Breast epithelium (tissue), 4 donors: ENCODE data around the gene APBA1. TPM values are rescaled to one million over a fixed set of nuclear protein-coding genes. Genes with fewer than 3 reads are reported as not detected.

ENCODE experiments used
- DNase-seq, 2 donors: peaks; one replicate each; pipeline ENCODE4 v3.0.0-alpha.2; 2019; ENCODE audit warnings: low spot score in 2 of 2
- H3K27ac ChIP-seq, 2 donors: fragments of 200-600 bp; sonication (generic) in 1 of 2; one replicate each; pipeline ENCODE4 v1.5.1; 2016 to 2019; ENCODE audit warnings: mild to moderate bottlenecking in 1 of 2
- H3K27me3 ChIP-seq, 2 donors: fragments of 200-600 bp; sonication (generic) in 1 of 2; one replicate each; pipeline versions ENCODE4 v1.5.1 to v1.6.0; 2017 to 2019; ENCODE audit warnings: control low read depth in 1 of 2, mild to moderate bottlenecking in 1 of 2
- H3K36me3 ChIP-seq: fragments of 200-600 bp; one replicate; pipeline ENCODE4 v1.5.1; 2019
- H3K4me1 ChIP-seq, 2 donors: fragments of 200-600 bp; sonication (generic); one replicate each; pipeline ENCODE4 v1.5.1; 2016 to 2019; ENCODE audit warnings: control low read depth in 1 of 2
- H3K4me3 ChIP-seq, 3 donors: fragments of 200-600 bp; sonication (generic); 1 replicate in 2 of 3; 2 replicates in 1 of 3; pipeline ENCODE4 v1.5.1; 2016 to 2019; ENCODE audit warnings: mild to moderate bottlenecking in 3 of 3, moderate library complexity in 2 of 3
- H3K9me3 ChIP-seq, 2 donors: fragments of 200-600 bp; sonication (generic) in 1 of 2; one replicate each; pipeline ENCODE4 v1.5.1; 2016 to 2019; ENCODE audit warnings: control low read depth in 1 of 2
- POLR2A ChIP-seq: fragments of 450-650 bp; IDR thresholded peaks from one replicate; pipeline ENCODE4 v1.6.1; 2016; ENCODE audit warnings: antibody characterized with exemption, mild to moderate bottlenecking, moderate library complexity
- POLR2AphosphoS5 ChIP-seq, 3 donors: sonication (generic); formaldehyde crosslinking; IDR thresholded peaks; one replicate each; pipeline ENCODE4 v1.6.1; 2017; ENCODE audit warnings: antibody characterized with exemption in 3 of 3
- intact Hi-C: fragments of 100-400 bp; cut with DNase I; formaldehyde crosslinking; loops from one replicate; pipeline ENCODE4 v1.15.1; 2023; ENCODE audit warnings: low total_unique reads
- total RNA-seq, 3 donors: library from RNA; depleted of rRNA; stranded (reverse); fragments of >200 nt; gene quantifications; one replicate each; pipeline ENCODE4 v1.1.0, GENCODE V29; 2016
- TF ChIP-seq, protein P1 (sequence below), 3 donors: fragments of 450-650 bp; IDR thresholded peaks; one replicate each; pipeline ENCODE4 v1.5.1; 2016 to 2017; ENCODE audit warnings: antibody characterized with exemption in 3 of 3, mild to moderate bottlenecking in 3 of 3, moderate library complexity in 3 of 3

APBA1 gene
- total RNA-seq, 3 donors from 2014 or later = 6.9 to 8.0 (median 7.8) TPM

DNA sequence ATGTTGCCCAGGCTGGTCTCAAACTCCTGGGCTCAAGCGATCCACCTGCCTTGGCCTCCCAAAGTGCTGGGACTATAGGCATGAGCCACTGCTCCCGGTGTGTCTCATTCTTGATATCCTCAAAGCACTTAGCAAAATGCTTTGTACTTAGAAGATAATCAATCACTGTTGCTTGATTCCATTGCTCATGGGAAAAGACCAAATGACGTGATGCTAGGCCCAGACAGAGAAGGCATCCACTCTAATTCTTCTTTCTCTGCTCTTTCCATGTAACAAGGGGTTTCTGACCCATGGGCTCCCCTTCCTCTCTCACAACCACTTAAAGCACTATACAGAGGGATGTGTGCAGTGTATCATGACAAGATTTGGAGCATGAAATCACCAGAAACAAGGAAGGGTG is 83.0 kb downstream of the APBA1 start:
- no peak for DNase-seq
- Histone ChIP-seq H3K4me1 (no peaks in the 10 kb centered on the region), H3K9me3 (no peaks in the 10 kb centered on the region), H3K4me3 (no peak overlapping the region), H3K27me3 (no peaks in the 10 kb centered on the region), H3K27ac (no peak overlapping the region), H3K36me3 (no peaks in the 10 kb centered on the region)
- intact Hi-C loops = no loop called here
- TF ChIP-seq POLR2A (no peak), POLR2AphosphoS5 (IDR thresholded peaks at IDR 0.05) (no peak)
- TF ChIP-seq, protein P1, sequence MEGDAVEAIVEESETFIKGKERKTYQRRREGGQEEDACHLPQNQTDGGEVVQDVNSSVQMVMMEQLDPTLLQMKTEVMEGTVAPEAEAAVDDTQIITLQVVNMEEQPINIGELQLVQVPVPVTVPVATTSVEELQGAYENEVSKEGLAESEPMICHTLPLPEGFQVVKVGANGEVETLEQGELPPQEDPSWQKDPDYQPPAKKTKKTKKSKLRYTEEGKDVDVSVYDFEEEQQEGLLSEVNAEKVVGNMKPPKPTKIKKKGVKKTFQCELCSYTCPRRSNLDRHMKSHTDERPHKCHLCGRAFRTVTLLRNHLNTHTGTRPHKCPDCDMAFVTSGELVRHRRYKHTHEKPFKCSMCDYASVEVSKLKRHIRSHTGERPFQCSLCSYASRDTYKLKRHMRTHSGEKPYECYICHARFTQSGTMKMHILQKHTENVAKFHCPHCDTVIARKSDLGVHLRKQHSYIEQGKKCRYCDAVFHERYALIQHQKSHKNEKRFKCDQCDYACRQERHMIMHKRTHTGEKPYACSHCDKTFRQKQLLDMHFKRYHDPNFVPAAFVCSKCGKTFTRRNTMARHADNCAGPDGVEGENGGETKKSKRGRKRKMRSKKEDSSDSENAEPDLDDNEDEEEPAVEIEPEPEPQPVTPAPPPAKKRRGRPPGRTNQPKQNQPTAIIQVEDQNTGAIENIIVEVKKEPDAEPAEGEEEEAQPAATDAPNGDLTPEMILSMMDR (IDR thresholded peaks at IDR 0.05) = no peak

DNA sequence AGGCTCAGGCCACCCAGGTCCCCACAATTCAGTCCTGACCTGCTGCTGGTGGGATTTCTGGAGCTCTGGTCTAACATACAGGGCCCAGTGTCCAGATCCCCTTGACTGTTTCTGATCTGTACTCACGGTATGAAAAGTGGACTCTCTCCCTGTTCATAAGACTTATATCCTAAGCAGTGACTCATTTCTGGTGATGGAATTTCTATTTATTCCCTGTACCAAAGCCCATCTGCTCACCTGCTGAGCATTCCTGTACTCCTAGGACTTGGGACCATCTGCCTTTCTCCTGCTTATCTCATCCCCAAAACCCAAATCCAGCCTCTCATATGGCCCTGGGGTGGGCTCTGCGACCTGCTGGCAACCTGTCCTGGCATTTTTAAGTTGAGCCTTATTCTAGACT is 86.6 kb downstream of the APBA1 start:
- intact Hi-C loops = no loop called here
- Histone ChIP-seq H3K4me1 (no peaks in the 10 kb centered on the region), H3K27me3 (no peaks in the 10 kb centered on the region), H3K36me3 (no peaks in the 10 kb centered on the region), H3K4me3 (no peak overlapping the region), H3K27ac (no peak overlapping the region), H3K9me3 (no peaks in the 10 kb centered on the region)
- no peak for DNase-seq
- TF ChIP-seq, protein P1 (IDR thresholded peaks at IDR 0.05) = no peak
- TF ChIP-seq POLR2A (no peak), POLR2AphosphoS5 (IDR thresholded peaks at IDR 0.05) (no peak)

DNA sequence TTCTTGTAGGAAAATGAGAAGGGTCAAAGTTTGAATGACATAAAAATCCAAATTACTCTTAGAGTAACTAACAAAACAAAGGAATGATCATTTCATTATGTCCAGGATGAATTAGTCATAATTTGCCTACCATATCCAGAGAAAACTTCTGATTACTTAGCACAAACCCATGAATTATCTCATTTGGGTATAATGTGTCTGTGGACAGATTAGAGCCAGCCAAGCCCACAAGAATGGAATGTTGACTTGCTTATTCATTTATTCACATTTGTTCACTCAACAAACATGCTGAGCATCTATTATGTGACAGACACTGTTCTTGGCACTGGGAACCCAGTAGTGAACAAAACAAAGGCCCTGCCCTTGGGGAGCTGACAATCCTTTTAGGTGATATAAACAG is 87.4 kb downstream of the APBA1 start:
- no peak for DNase-seq
- no peaks in the 10 kb centered on the region for H3K4me1 ChIP-seq
- H3K36me3 ChIP-seq = no peaks in the 10 kb centered on the region
- TF ChIP-seq POLR2AphosphoS5 (IDR thresholded peaks at IDR 0.05) = no peak
- TF ChIP-seq POLR2A = no peak
- TF ChIP-seq, protein P1 (IDR thresholded peaks at IDR 0.05) = no peak
- no peaks in the 10 kb centered on the region for H3K27me3 ChIP-seq
- H3K4me3 ChIP-seq = no peak overlapping the region
- intact Hi-C loops = no loop called here
- no peak overlapping the region for H3K27ac ChIP-seq
- no peaks in the 10 kb centered on the region for H3K9me3 ChIP-seq

DNA sequence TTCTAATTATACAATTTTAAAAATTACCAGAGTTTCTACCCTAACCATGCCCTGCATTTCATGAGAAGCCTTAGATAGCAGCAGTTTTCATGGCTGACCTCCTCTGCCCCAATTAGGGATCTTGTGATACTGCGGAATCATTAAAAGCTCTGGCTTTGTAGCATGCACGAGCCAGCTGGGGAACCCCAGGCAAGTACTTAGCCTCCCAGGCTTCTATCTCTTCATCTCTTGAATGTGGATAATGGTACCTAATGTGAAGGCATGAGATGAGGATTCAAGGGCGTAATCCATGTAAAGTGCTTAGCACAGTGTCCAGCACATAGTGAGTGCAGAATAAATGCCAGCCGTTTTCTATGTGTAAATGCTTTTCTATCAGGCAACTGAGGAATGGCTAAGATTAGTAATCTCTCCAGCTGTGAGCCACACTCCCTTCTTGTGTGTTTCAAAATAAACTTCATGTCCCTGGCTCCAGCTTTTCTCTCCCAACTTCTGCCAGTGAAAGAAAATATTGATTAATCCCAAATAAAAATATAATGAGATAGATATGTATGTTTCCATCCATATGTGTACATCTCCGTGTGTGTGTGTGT is 88.4 kb downstream of the APBA1 start:
- no peak overlapping the region for H3K27ac ChIP-seq
- H3K27me3 ChIP-seq = no peaks in the 10 kb centered on the region
- no peak overlapping the region for H3K4me3 ChIP-seq
- no peaks in the 10 kb centered on the region for H3K36me3 ChIP-seq
- TF ChIP-seq, protein P1 (IDR thresholded peaks at IDR 0.05) = no peak
- TF ChIP-seq POLR2A = no peak
- no peak for TF ChIP-seq POLR2AphosphoS5 (IDR thresholded peaks at IDR 0.05)
- no peak for DNase-seq
- H3K4me1 ChIP-seq = no peaks in the 10 kb centered on the region
- no peaks in the 10 kb centered on the region for H3K9me3 ChIP-seq
- intact Hi-C loops = no loop called here

DNA sequence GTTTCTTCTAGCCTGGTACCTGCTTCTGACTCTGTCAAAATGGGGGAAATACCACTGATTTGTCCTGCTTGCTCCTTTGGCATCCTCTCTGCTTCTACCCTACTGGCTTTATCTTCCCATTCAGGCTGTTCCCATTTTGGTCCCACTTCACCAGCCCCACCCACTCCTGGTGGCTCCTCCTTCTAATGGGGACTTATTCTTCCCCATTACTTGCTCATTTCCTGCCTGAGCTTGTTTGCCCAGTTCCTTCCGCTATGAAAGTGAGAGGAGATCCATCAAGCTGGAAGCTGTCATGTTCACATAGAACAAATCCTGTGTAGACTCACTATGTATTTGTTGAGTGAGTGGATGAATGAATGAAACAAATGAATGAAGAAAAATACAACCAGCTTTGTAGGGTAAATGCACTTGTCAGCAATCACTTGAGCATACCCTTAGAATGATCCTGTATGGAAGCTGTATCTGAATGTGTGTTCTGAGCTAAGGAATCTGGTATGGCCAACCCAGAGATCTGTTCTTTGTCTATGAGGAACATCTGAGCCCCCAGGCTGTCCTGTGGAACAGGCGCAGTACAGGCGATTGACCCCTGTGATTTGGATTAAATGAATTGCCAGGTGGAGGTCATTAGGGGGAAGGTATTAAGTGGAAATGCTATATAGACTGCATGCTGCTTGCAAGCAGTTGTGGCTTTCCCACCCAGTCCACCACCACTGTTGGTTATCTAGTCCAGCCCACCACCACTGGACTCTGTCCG is 89.5 kb downstream of the APBA1 start:
- H3K4me3 ChIP-seq = no peak overlapping the region
- no peaks in the 10 kb centered on the region for H3K9me3 ChIP-seq
- no peaks in the 10 kb centered on the region for H3K4me1 ChIP-seq
- intact Hi-C loops = no loop called here
- DNase-seq = no peak
- TF ChIP-seq POLR2A = no peak
- TF ChIP-seq, protein P1 (IDR thresholded peaks at IDR 0.05) = no peak
- no peak for TF ChIP-seq POLR2AphosphoS5 (IDR thresholded peaks at IDR 0.05)
- no peak overlapping the region for H3K27ac ChIP-seq
- no peaks in the 10 kb centered on the region for H3K36me3 ChIP-seq
- no peaks in the 10 kb centered on the region for H3K27me3 ChIP-seq
